Astrocyte of the spinal cord (primary cell): ENCODE data around the gene TBC1D26.
"Not testable (repeated sequence)": the region's sequence is repeated elsewhere in the genome, so short reads cannot be mapped to it uniquely, and the experiment has no call there.

Source experiments
- DNase-seq: peaks from one replicate; pipeline ENCODE4 v3.0.0; 2011; ENCODE audit warnings: low read depth, low spot score
- H3K4me3 ChIP-seq: 2 replicates; pipeline ENCODE4 v1.5.1; 2011; ENCODE audit warnings: low read depth, mild to moderate bottlenecking, low read length, moderate library complexity
- in situ Hi-C: cut with HindIII; loops from 2 replicates; pipeline ENCODE4 v1.10.0; 2017; ENCODE audit warnings: low sequenced_read_pairs
- TF ChIP-seq, protein P1 (sequence below): IDR thresholded peaks from 2 replicates; pipeline ENCODE4 v1.5.1; 2012; ENCODE audit warnings: low read depth, mild to moderate bottlenecking, low read length, inconsistent platforms

The TBC1D26 gene

DNA sequence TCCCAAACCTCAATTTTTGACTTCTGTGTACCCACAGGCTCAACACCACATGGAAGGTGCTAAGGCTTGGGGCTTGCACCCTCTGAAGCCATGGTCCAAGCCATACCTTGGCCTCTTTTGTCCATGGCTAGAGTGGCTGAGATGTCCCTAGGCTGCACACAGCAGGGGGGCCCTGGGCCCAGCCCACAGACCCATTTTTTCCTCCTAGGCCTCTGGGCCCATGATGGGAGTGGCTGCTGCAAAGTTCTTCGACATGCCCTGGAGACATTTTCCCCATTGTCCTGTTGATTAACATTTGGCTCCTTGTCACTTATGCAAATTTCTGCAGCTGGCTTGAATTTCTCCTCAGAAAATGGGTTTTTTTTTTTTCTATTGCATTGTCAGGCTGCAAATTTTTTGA, 47.0 kb downstream of the TBC1D26 start:
- no peak overlapping the region for H3K4me3 ChIP-seq
- in situ Hi-C loops, result no loop called here
- TF ChIP-seq, protein P1, sequence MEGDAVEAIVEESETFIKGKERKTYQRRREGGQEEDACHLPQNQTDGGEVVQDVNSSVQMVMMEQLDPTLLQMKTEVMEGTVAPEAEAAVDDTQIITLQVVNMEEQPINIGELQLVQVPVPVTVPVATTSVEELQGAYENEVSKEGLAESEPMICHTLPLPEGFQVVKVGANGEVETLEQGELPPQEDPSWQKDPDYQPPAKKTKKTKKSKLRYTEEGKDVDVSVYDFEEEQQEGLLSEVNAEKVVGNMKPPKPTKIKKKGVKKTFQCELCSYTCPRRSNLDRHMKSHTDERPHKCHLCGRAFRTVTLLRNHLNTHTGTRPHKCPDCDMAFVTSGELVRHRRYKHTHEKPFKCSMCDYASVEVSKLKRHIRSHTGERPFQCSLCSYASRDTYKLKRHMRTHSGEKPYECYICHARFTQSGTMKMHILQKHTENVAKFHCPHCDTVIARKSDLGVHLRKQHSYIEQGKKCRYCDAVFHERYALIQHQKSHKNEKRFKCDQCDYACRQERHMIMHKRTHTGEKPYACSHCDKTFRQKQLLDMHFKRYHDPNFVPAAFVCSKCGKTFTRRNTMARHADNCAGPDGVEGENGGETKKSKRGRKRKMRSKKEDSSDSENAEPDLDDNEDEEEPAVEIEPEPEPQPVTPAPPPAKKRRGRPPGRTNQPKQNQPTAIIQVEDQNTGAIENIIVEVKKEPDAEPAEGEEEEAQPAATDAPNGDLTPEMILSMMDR, result no peak
- DNase-seq, result no peak

DNA sequence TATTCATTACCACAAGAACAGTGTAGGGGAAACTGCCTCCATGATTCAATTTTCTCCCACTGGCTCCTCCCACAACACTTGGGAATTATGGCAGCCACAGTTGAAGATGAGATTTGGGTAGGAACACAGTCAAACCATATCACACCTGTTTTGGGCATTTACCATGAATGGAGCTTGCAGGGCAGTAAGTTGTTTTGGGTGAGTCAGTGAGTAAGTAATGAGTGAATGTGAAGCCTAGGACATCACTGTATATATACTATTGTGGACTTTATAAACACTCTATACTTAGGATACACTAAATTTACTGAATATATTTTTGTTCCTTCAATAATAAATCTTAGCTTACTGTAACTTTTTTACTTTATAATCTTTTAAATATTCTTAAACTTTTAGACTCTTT, 48.1 kb downstream of the TBC1D26 start:
- TF ChIP-seq, protein P1, result no peak
- in situ Hi-C loops, result no loop called here
- no peak overlapping the region for H3K4me3 ChIP-seq
- no peak for DNase-seq

DNA sequence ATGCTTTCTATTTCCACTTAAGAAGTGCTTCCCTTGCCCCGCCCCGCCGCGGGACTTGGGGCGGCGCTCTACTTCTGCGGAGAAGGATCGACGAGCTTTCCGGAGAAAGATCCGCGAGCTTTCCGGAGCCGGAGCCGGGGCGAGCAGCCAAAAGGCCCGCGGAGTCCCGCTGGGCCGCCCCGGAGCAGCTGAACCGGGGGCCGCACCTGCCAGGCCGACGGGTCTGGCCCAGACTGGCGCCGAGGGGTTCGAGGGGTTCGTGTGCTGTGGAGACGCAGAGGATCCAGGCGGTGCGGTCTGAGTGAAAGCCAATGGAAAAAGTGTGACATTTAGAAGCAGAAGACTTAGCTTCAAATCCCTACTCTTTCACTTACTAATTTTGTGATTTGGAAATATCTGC, 50.8 kb downstream of the TBC1D26 start:
- TF ChIP-seq, protein P1, result no peak
- H3K4me3 ChIP-seq, result peak overlapping the region; percentile 18
- DNase-seq, result peak; percentile 51
- in situ Hi-C loops, result no loop called here

DNA sequence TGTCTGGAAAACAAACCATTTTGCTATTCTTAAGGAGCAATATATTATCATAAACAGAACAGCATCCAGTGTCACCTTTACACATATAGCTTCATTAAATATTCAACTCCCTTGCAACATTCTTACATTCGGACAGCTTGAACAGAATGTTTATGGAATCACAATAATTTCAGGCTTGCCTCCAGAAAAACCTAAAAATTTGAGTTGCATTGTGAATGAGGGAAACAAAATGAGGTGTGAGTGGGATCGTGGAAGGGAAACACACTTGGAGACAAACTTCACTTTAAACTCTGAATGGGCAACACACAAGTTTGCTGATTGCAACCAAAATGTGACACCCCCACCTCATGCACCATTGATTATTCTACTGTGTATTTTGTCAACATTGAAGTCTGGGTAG, 51.4 kb downstream of the TBC1D26 start:
- in situ Hi-C loops, result no loop called here
- TF ChIP-seq, protein P1, result no peak
- no peak overlapping the region for H3K4me3 ChIP-seq
- no peak for DNase-seq

DNA sequence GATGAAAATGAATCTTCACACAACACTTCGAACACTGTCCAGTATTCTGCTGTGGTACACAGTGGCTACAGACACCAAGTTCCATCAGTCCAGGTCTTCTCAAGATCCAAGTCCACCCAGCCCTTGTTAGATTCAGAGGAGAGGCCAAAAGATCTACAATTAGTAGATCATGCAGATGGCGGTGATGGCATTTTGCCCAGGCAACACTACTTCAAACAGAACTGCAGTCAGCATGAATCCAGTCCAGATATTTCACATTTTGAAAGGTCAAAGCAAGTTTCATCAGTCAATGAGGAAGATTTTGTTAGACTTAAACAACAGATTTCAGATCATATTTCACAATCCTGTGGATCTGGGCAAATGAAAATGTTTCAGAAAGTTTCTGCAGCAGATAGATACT, 52.3 kb downstream of the TBC1D26 start:
- in situ Hi-C loops, H3K4me3 ChIP-seq: not testable (repeated sequence)
- peak; percentile 45 for DNase-seq

DNA sequence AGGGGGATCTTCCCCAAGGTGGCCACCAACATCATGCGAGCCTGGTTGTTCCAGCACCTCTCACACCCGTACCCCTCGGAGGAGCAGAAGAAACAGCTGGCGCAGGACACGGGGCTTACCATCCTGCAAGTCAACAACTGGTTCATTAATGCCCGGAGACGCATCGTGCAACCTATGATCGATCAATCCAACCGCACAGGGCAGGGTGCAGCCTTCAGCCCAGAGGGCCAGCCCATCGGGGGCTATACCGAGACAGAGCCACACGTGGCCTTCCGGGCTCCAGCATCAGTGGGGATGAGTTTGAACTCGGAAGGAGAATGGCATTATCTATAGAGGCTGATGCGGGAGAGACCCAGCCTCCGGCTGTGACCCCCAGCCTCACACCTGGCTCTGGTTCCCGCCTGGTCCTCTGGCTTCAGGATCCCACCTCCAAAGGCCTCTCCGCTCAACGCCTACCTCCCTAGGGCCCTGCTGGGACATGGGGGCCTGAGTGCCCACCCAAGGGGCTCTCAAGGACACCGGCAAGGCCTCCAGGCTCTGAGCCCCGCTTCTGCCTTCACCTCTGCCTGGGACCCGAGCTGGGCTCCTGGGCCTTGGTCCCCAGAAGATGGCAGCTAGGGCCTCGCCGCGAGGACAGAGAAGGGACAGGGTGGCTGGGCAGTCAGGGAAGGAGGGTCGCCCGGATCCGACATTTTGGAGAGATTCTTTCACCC, 55.4 kb downstream of the TBC1D26 start:
- in situ Hi-C loops, H3K4me3 ChIP-seq, DNase-seq: not testable (repeated sequence)

DNA sequence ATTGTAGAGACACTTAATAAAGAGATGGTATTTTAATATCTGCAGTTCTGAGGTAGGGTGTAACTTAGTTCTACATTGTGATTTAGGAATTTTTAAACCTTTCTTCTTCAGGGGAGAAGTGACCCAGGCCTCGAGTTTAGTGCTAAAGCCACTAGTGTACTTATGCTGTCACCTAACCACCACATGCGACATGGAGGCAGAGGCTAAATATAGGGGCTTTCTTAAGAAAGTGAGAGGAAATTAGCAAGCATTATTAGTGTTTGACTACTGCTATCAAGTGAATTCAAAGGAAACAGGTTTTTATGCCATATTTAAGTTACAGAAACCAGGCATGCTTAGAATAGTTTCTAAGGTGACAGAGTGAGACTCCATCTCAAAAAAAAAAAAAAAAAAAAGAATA, 56.3 kb downstream of the TBC1D26 start:
- in situ Hi-C loops, H3K4me3 ChIP-seq, DNase-seq: not testable (repeated sequence)
